ENCODE data around the gene COQ9. TPM values are rescaled to one million over a fixed set of nuclear protein-coding genes. Genes with fewer than 3 reads are reported as not detected.
"Not testable (repeated sequence)": the region's sequence is repeated elsewhere in the genome, so short reads cannot be mapped to it uniquely, and the experiment has no call there.

Gene COQ9
- total RNA-seq, 1 donor from 2014 or later = 32.9 TPM

GRCh38 chr16:57497121-57497520 is 49.8 kb downstream of the COQ9 start:
- H3K27ac ChIP-seq (ENCODE audit: low read depth, low read length) = no peak overlapping the region
- peaks cover 0 to 8% (median 0%) of the 10 kb centered on the region in 3 donors for H3K27me3 ChIP-seq (ENCODE audit: control insufficient read depth in 3 of 3, insufficient read depth in 3 of 3, low read length in 3 of 3)
- no peaks in the 10 kb centered on the region for H3K4me1 ChIP-seq (ENCODE audit: control insufficient read depth in 3 of 3, insufficient read depth in 3 of 3, low read length in 3 of 3)
- H3K4me3 ChIP-seq (ENCODE audit: low read length in 3 of 3) = no peak overlapping the region
- no peak overlapping the region for H3K9ac ChIP-seq (ENCODE audit: low read depth in 1 of 3, low read length in 3 of 3)
- H3K9me3 ChIP-seq (ENCODE audit: control insufficient read depth in 3 of 3, low read length in 3 of 3) = no peaks in the 10 kb centered on the region
- no peaks in the 10 kb centered on the region for H3K36me3 ChIP-seq (ENCODE audit: control insufficient read depth in 3 of 3, insufficient read depth in 3 of 3, low read length in 3 of 3)

DNA sequence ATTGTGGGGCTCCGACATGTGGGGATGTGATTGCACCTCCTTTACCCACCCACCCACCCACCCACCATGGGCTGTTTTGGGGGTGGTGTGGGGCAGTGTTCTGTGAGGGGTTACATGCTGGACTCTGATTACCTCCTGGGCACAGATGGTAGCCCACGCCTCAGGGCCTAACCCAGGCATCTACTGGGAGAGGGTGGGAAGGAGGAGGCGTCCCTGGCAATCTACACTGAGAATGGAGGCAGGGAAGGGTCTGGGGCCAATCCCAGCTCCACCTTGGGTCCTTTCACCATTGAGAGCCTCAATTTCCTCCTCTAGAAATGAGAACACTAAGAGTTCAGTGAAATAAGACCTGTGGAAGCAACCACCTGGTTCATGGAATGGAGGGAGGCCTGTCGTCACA is 50.8 kb downstream of the COQ9 start:
- Histone ChIP-seq H3K4me3 (ENCODE audit: low read length in 3 of 3) (no peak overlapping the region), H3K27ac (ENCODE audit: low read depth, low read length) (no peak overlapping the region)

DNA sequence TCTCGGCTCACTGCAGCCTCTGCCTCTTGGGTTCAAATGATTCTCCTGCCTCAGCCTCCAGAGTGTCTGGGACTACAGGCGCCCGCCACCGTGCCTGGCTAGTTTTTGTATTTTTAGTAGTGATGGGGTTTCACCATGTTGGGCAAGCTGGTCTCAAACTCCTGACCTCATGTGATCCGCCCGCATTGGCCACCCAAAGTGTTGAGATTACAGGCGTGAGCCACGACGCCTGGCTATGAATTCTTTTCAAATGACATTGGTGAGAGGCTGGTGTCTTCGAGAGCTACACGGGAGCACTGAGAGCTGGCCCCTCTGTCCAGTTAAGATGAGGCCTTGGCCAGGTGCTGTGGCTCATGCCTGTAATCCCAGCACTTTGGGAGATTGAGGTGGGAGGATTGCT is 52.7 kb downstream of the COQ9 start:
- H3K36me3 ChIP-seq (ENCODE audit: control insufficient read depth in 3 of 3, insufficient read depth in 3 of 3, low read length in 3 of 3); H3K4me3 ChIP-seq (ENCODE audit: low read length in 3 of 3); H3K27ac ChIP-seq (ENCODE audit: low read depth, low read length); H3K9ac ChIP-seq (ENCODE audit: low read depth in 1 of 3, low read length in 3 of 3); H3K9me3 ChIP-seq (ENCODE audit: control insufficient read depth in 3 of 3, low read length in 3 of 3); H3K4me1 ChIP-seq (ENCODE audit: control insufficient read depth in 3 of 3, insufficient read depth in 3 of 3, low read length in 3 of 3): not testable (repeated sequence)
- peaks cover 0 to 14% (median 4%) of the 10 kb centered on the region in 3 donors for H3K27me3 ChIP-seq (ENCODE audit: control insufficient read depth in 3 of 3, insufficient read depth in 3 of 3, low read length in 3 of 3)

More for the DNA sequence above, 50.8 kb downstream of the COQ9 start:
- H3K36me3 ChIP-seq (ENCODE audit: control insufficient read depth in 3 of 3, insufficient read depth in 3 of 3, low read length in 3 of 3) = no peaks in the 10 kb centered on the region
- no peaks in the 10 kb centered on the region for H3K4me1 ChIP-seq (ENCODE audit: control insufficient read depth in 3 of 3, insufficient read depth in 3 of 3, low read length in 3 of 3)
- H3K9me3 ChIP-seq (ENCODE audit: control insufficient read depth in 3 of 3, low read length in 3 of 3) = no peaks in the 10 kb centered on the region
- H3K9ac ChIP-seq (ENCODE audit: low read depth in 1 of 3, low read length in 3 of 3) = no peak overlapping the region
- peaks cover 0 to 8% (median 0%) of the 10 kb centered on the region in 3 donors for H3K27me3 ChIP-seq (ENCODE audit: control insufficient read depth in 3 of 3, insufficient read depth in 3 of 3, low read length in 3 of 3)

DNA sequence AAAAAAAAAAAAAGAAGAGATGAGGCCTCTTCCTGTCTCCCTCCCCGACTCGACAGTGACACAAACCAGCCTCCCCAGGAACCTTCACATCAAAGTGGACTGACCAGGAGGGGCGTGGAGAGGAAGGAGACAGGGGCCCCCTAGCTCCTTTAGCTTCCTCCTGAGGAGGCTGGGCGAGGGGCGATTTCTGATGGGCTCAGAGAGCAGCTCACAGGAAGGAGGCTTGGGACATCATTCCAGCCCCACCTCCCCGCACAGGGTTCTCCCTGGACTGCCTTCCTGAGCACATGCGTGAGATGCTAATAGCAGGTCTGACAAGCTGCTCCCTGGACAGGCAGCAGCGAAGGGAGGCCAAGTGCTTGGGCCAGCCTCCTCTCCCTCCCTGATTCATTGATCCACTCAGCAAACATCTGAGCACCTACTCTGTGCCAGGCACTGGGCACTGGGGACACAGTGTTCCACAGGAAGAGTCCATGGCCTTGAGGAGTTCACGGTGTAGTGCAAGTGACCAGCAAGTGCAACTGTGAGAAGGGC is 53.4 kb downstream of the COQ9 start:
- Histone ChIP-seq H3K9me3 (ENCODE audit: control insufficient read depth in 3 of 3, low read length in 3 of 3) (no peaks in the 10 kb centered on the region), H3K27me3 (ENCODE audit: control insufficient read depth in 3 of 3, insufficient read depth in 3 of 3, low read length in 3 of 3) (peaks cover 0 to 14% (median 4%) of the 10 kb centered on the region in 3 donors), H3K36me3 (ENCODE audit: control insufficient read depth in 3 of 3, insufficient read depth in 3 of 3, low read length in 3 of 3) (no peaks in the 10 kb centered on the region), H3K27ac (ENCODE audit: low read depth, low read length) (no peak overlapping the region), H3K4me3 (ENCODE audit: low read length in 3 of 3) (no peak overlapping the region), H3K4me1 (ENCODE audit: control insufficient read depth in 3 of 3, insufficient read depth in 3 of 3, low read length in 3 of 3) (no peaks in the 10 kb centered on the region), H3K9ac (ENCODE audit: low read depth in 1 of 3, low read length in 3 of 3) (no peak overlapping the region)

DNA sequence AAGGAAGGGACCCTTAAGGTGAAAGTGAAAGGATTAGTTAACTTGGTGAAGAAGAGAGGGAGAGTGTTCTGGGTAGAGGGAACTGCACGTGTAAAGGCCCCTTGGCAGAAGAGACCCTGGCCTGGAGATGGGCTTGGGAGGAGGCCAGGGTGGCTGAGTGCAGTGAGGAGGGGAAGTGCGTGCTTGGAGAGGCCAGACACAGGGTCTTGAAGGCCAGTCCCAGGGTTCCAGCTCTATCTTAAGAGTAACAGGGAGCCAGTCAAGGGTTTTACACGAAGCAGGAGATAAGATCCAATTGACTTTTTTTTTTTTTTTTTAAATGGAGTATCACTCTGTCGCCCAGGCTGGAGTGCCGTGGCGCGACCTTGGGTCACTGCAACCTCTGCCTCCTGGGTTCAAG is 54.2 kb downstream of the COQ9 start:
- Histone ChIP-seq H3K36me3 (ENCODE audit: control insufficient read depth in 3 of 3, insufficient read depth in 3 of 3, low read length in 3 of 3) (no peaks in the 10 kb centered on the region), H3K27me3 (ENCODE audit: control insufficient read depth in 3 of 3, insufficient read depth in 3 of 3, low read length in 3 of 3) (peaks cover 0 to 14% (median 4%) of the 10 kb centered on the region in 3 donors), H3K4me3 (ENCODE audit: low read length in 3 of 3) (no peak overlapping the region), H3K4me1 (ENCODE audit: control insufficient read depth in 3 of 3, insufficient read depth in 3 of 3, low read length in 3 of 3) (no peaks in the 10 kb centered on the region), H3K27ac (ENCODE audit: low read depth, low read length) (no peak overlapping the region), H3K9ac (ENCODE audit: low read depth in 1 of 3, low read length in 3 of 3) (no peak overlapping the region), H3K9me3 (ENCODE audit: control insufficient read depth in 3 of 3, low read length in 3 of 3) (no peaks in the 10 kb centered on the region)

GRCh38 chr16:57502048-57502775 is 54.9 kb downstream of the COQ9 start:
- Histone ChIP-seq H3K9ac (ENCODE audit: low read depth in 1 of 3, low read length in 3 of 3) (no peak overlapping the region), H3K36me3 (ENCODE audit: control insufficient read depth in 3 of 3, insufficient read depth in 3 of 3, low read length in 3 of 3) (no peaks in the 10 kb centered on the region), H3K9me3 (ENCODE audit: control insufficient read depth in 3 of 3, low read length in 3 of 3) (no peaks in the 10 kb centered on the region), H3K4me3 (ENCODE audit: low read length in 3 of 3) (no peak overlapping the region), H3K27me3 (ENCODE audit: control insufficient read depth in 3 of 3, insufficient read depth in 3 of 3, low read length in 3 of 3) (peaks cover 0 to 14% (median 4%) of the 10 kb centered on the region in 3 donors), H3K27ac (ENCODE audit: low read depth, low read length) (no peak overlapping the region), H3K4me1 (ENCODE audit: control insufficient read depth in 3 of 3, insufficient read depth in 3 of 3, low read length in 3 of 3) (no peaks in the 10 kb centered on the region)

DNA sequence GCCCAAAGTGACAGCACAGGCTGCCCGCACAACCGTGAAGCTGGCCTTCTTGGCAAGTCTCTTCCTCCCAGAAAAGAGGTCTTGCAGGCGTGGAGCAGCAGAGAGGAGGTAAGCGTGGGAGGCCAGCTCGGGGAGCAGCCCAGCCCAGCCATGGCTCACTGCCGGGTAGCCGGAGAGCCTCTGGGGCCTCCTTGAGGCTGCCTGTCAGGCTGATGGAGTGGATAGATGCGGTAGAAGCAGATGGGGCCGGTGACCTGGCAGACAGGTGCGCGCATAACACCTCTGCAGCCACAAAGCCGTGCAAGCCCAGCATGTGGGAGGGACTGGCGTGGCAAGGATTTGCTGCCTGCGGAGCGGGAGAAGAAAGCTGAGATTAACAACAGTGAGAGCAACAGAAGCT is 56.1 kb downstream of the COQ9 start:
- Histone ChIP-seq H3K36me3 (ENCODE audit: control insufficient read depth in 3 of 3, insufficient read depth in 3 of 3, low read length in 3 of 3) (no peaks in the 10 kb centered on the region), H3K27ac (ENCODE audit: low read depth, low read length) (no peak overlapping the region), H3K4me1 (ENCODE audit: control insufficient read depth in 3 of 3, insufficient read depth in 3 of 3, low read length in 3 of 3) (no peaks in the 10 kb centered on the region), H3K9ac (ENCODE audit: low read depth in 1 of 3, low read length in 3 of 3) (no peak overlapping the region), H3K4me3 (ENCODE audit: low read length in 3 of 3) (no peak overlapping the region), H3K27me3 (ENCODE audit: control insufficient read depth in 3 of 3, insufficient read depth in 3 of 3, low read length in 3 of 3) (peaks cover 2 to 17% (median 4%) of the 10 kb centered on the region in 3 donors), H3K9me3 (ENCODE audit: control insufficient read depth in 3 of 3, low read length in 3 of 3) (no peaks in the 10 kb centered on the region)

DNA sequence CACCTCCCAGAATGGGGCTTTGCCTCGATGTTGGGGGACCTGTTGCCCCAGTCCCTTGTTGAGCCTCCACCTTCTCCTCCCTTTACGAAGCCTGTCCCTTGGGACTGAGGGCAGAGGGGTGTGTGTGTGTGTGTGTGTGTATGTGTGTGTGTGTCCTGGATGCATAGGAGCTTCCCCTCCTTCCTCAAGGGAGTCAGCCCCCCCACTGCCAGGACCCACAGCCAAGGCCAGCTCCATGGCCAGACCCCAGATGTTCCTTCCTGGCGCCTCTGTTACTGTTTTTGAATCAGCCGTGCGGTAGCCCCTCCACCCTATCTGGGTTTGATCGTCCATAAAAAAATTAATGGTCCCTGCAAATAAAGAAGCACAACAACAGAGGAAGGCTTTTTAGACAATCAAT is 56.7 kb downstream of the COQ9 start:
- H3K9me3 ChIP-seq (ENCODE audit: control insufficient read depth in 3 of 3, low read length in 3 of 3) = no peaks in the 10 kb centered on the region
- H3K9ac ChIP-seq (ENCODE audit: low read depth in 1 of 3, low read length in 3 of 3) = no peak overlapping the region
- H3K27me3 ChIP-seq (ENCODE audit: control insufficient read depth in 3 of 3, insufficient read depth in 3 of 3, low read length in 3 of 3) = peaks cover 4 to 20% (median 5%) of the 10 kb centered on the region in 3 donors
- no peak overlapping the region for H3K27ac ChIP-seq (ENCODE audit: low read depth, low read length)
- no peaks in the 10 kb centered on the region for H3K36me3 ChIP-seq (ENCODE audit: control insufficient read depth in 3 of 3, insufficient read depth in 3 of 3, low read length in 3 of 3)
- H3K4me3 ChIP-seq (ENCODE audit: low read length in 3 of 3) = no peak overlapping the region
- H3K4me1 ChIP-seq (ENCODE audit: control insufficient read depth in 3 of 3, insufficient read depth in 3 of 3, low read length in 3 of 3) = no peaks in the 10 kb centered on the region

- H3K4me1 ChIP-seq (ENCODE audit: control insufficient read depth in 3 of 3, insufficient read depth in 3 of 3, low read length in 3 of 3) = no peaks in the 10 kb centered on the region
- no peak overlapping the region for H3K27ac ChIP-seq (ENCODE audit: low read depth, low read length)
- peaks cover 4 to 15% (median 5%) of the 10 kb centered on the region in 3 donors for H3K27me3 ChIP-seq (ENCODE audit: control insufficient read depth in 3 of 3, insufficient read depth in 3 of 3, low read length in 3 of 3)
- no peak overlapping the region for H3K4me3 ChIP-seq (ENCODE audit: low read length in 3 of 3)
- no peaks in the 10 kb centered on the region for H3K9me3 ChIP-seq (ENCODE audit: control insufficient read depth in 3 of 3, low read length in 3 of 3)
- H3K9ac ChIP-seq (ENCODE audit: low read depth in 1 of 3, low read length in 3 of 3) = no peak overlapping the region
- no peaks in the 10 kb centered on the region for H3K36me3 ChIP-seq (ENCODE audit: control insufficient read depth in 3 of 3, insufficient read depth in 3 of 3, low read length in 3 of 3)
Measured at GRCh38 chr16:57504491-57504890, 57.2 kb downstream of the COQ9 start.

DNA sequence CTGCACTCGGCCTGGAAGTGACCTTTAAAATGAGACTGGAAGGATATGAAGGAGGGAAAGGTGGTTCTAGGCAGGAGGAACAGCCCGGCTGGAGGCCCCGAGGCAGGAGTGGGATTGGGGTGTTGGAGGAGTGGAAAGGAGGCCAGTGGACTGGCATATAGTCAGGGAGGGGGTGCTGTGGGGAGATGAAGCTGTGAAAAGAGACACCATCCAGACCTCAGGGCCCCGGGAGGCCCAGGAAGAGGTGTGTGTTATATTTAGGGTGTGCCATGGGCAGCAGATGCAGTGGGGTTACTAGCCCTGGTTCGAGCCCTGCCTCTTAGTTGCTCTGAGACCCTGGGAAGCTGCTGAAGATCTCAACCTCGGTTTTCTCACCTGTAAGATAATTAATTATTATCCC is 57.9 kb downstream of the COQ9 start:
- H3K36me3 ChIP-seq (ENCODE audit: control insufficient read depth in 3 of 3, insufficient read depth in 3 of 3, low read length in 3 of 3) = no peaks in the 10 kb centered on the region
- H3K9ac ChIP-seq (ENCODE audit: low read depth in 1 of 3, low read length in 3 of 3) = no peak overlapping the region
- H3K9me3 ChIP-seq (ENCODE audit: control insufficient read depth in 3 of 3, low read length in 3 of 3) = no peaks in the 10 kb centered on the region
- H3K27me3 ChIP-seq (ENCODE audit: control insufficient read depth in 3 of 3, insufficient read depth in 3 of 3, low read length in 3 of 3) = peaks cover 4 to 15% (median 5%) of the 10 kb centered on the region in 3 donors
- H3K27ac ChIP-seq (ENCODE audit: low read depth, low read length) = no peak overlapping the region
- H3K4me1 ChIP-seq (ENCODE audit: control insufficient read depth in 3 of 3, insufficient read depth in 3 of 3, low read length in 3 of 3) = no peaks in the 10 kb centered on the region
- H3K4me3 ChIP-seq (ENCODE audit: low read length in 3 of 3) = no peak overlapping the region

Measured in skeletal muscle tissue (tissue), 4 donors.